Mesothelial cell of epicardium (in vitro differentiated cells): ENCODE results near the gene XCR1. TPM values are rescaled to one million over a fixed set of nuclear protein-coding genes. Genes with fewer than 3 reads are reported as not detected.
"Not testable (repeated sequence)": the region's sequence is repeated elsewhere in the genome, so short reads cannot be mapped to it uniquely, and the experiment has no call there.

ENCODE experiments used
- DNase-seq, 2 experiments: peaks; one replicate each; pipeline ENCODE4 v3.0.0; 2021; ENCODE audit warnings: low spot score in 2 of 2; ENCODE audit not compliant: unreplicated experiment in 2 of 2
- H3K27ac Mint-ChIP-seq: 2 replicates; pipeline ENCODE4 v1.8.0; 2021; ENCODE audit warnings: mixed read lengths
- H3K27me3 Mint-ChIP-seq: 2 replicates; pipeline ENCODE4 v1.8.0; 2021; ENCODE audit warnings: low read depth, mixed read lengths
- H3K36me3 Mint-ChIP-seq: 2 replicates; pipeline ENCODE4 v1.8.0; 2021; ENCODE audit warnings: mixed read lengths
- H3K4me1 Mint-ChIP-seq: 2 replicates; pipeline ENCODE4 v1.8.0; 2021; ENCODE audit warnings: mixed read lengths
- H3K4me3 Mint-ChIP-seq: 2 replicates; pipeline ENCODE4 v1.8.0; 2021; ENCODE audit warnings: mild to moderate bottlenecking, moderate library complexity, mixed read lengths
- H3K9me3 Mint-ChIP-seq: 2 replicates; pipeline ENCODE4 v1.8.0; 2021; ENCODE audit warnings: mixed read lengths
- total RNA-seq: library from RNA; stranded (reverse); gene quantifications from 3 replicates; pipeline ENCODE4 v1.2.1, GENCODE V29; 2021
- TF ChIP-seq, protein P1 (sequence below): fragments of 200-600 bp; sonication (generic); IDR thresholded peaks from one replicate; pipeline ENCODE4 v1.5.0; 2021; ENCODE audit warnings: antibody characterized with exemption; ENCODE audit not compliant: unreplicated experiment

The XCR1 gene
- total RNA-seq, 1 donor from 2014 or later: not detected

DNA sequence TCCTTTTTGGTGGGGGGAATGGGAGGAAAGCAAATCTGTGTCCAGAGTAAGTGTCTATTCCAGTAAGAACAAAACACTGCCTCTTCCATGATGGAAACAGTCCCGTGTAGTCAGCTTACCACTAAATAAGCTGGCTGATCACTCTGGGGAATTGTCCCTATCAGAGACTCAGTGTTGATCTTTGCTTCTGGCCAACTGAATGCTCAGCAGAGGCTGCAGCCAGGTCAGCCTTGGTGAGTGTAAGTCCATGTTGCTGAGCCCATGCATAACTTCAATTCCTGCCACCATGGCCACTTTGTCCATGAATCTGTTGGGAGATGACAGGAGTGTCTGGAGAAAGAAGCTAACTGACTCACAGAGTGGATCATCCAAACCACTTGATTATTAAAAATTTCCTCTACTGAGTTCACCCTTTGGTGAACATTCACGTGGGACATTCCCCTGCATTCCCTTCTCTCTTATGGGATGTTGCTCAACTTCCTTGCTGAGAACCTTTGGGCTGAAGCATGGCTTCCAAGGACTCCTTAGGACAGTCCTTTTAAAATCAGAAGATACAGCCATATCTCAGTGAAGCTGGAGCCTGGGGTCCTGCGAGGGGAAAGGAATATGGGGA is 33.9 kb upstream of the XCR1 start:
- Mint-ChIP-seq H3K36me3 (no peaks in the 10 kb centered on the region), H3K4me3 (no peak overlapping the region)
- TF ChIP-seq, protein P1, sequence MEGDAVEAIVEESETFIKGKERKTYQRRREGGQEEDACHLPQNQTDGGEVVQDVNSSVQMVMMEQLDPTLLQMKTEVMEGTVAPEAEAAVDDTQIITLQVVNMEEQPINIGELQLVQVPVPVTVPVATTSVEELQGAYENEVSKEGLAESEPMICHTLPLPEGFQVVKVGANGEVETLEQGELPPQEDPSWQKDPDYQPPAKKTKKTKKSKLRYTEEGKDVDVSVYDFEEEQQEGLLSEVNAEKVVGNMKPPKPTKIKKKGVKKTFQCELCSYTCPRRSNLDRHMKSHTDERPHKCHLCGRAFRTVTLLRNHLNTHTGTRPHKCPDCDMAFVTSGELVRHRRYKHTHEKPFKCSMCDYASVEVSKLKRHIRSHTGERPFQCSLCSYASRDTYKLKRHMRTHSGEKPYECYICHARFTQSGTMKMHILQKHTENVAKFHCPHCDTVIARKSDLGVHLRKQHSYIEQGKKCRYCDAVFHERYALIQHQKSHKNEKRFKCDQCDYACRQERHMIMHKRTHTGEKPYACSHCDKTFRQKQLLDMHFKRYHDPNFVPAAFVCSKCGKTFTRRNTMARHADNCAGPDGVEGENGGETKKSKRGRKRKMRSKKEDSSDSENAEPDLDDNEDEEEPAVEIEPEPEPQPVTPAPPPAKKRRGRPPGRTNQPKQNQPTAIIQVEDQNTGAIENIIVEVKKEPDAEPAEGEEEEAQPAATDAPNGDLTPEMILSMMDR: no peak

GRCh38 chr3:46060551-46060950 is 33.3 kb upstream of the XCR1 start:
- H3K4me1 Mint-ChIP-seq: peaks cover 5% of the 10 kb centered on the region
- no peak for DNase-seq
- H3K4me3 Mint-ChIP-seq: no peak overlapping the region
- no peaks in the 10 kb centered on the region for H3K36me3 Mint-ChIP-seq
- peaks cover 7% of the 10 kb centered on the region for H3K27me3 Mint-ChIP-seq
- TF ChIP-seq, protein P1: no peak
- H3K9me3 Mint-ChIP-seq: no peaks in the 10 kb centered on the region
- no peak overlapping the region for H3K27ac Mint-ChIP-seq

More for the DNA sequence above, 33.9 kb upstream of the XCR1 start:
- peaks cover 7% of the 10 kb centered on the region for H3K27me3 Mint-ChIP-seq
- DNase-seq: no peak
- H3K4me1 Mint-ChIP-seq: peaks cover 10% of the 10 kb centered on the region
- no peak overlapping the region for H3K27ac Mint-ChIP-seq
- H3K9me3 Mint-ChIP-seq: no peaks in the 10 kb centered on the region

DNA sequence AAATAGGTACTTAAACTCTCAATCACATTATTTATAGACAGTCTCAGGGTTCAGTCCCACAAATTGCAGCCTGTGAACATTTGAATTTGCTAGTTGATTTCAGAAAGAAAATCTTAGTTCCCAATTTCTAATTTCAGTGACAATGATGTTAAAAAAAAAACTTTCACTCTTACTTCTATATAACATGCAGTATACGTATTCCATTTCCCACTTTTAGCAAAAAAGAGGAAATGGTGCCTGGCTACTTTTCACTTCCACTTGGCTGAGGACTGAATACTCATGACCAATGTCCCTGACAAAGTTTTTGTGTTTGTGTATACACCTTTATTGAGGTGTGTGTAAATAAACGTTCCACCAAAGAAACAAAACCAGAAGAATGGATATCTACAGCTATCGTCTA is 32.1 kb upstream of the XCR1 start:
- Mint-ChIP-seq H3K27me3 (peaks cover 6% of the 10 kb centered on the region), H3K4me1 (no peaks in the 10 kb centered on the region)

GRCh38 chr3:46058981-46059380 is 31.7 kb upstream of the XCR1 start:
- no peak for DNase-seq
- H3K27ac Mint-ChIP-seq: no peak overlapping the region
- peaks cover 6% of the 10 kb centered on the region for H3K27me3 Mint-ChIP-seq
- H3K9me3 Mint-ChIP-seq: no peaks in the 10 kb centered on the region
- no peak overlapping the region for H3K4me3 Mint-ChIP-seq
- no peaks in the 10 kb centered on the region for H3K4me1 Mint-ChIP-seq
- H3K36me3 Mint-ChIP-seq: no peaks in the 10 kb centered on the region
- TF ChIP-seq, protein P1: no peak

More for the DNA sequence above, 32.1 kb upstream of the XCR1 start:
- TF ChIP-seq, protein P1: no peak
- no peak overlapping the region for H3K27ac Mint-ChIP-seq
- no peak overlapping the region for H3K4me3 Mint-ChIP-seq
- no peak for DNase-seq
- H3K9me3 Mint-ChIP-seq: no peaks in the 10 kb centered on the region
- H3K36me3 Mint-ChIP-seq: no peaks in the 10 kb centered on the region

DNA sequence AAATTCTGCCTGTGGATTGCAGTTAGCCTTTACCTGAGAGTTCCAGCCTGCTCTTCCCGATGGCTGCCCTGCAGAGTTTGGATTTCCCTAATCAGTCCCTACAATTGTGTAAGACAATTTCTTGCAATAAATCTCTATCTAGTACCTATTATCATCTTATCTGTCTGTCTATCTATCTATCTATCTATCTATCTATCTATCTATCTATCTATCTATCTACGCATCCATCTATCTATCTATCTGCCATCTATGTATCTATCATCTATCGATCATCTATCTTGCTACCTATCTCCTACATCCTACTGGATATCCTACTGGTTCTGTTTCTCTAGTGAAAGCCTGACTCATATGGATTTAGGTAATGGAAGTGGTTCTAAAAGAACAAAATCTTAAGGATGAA is 30.4 kb upstream of the XCR1 start:
- H3K9me3 Mint-ChIP-seq: no peaks in the 10 kb centered on the region
- H3K27me3 Mint-ChIP-seq: peaks cover 6% of the 10 kb centered on the region
- H3K36me3 Mint-ChIP-seq: no peaks in the 10 kb centered on the region
- H3K4me3 Mint-ChIP-seq: no peak overlapping the region
- no peaks in the 10 kb centered on the region for H3K4me1 Mint-ChIP-seq
- TF ChIP-seq, protein P1: no peak
- no peak overlapping the region for H3K27ac Mint-ChIP-seq
- no peak for DNase-seq

- H3K27me3 Mint-ChIP-seq: peaks cover 3% of the 10 kb centered on the region
- TF ChIP-seq, protein P1: no peak
- H3K4me3 Mint-ChIP-seq: no peak overlapping the region
- no peaks in the 10 kb centered on the region for H3K36me3 Mint-ChIP-seq
- no peak for DNase-seq
- no peak overlapping the region for H3K27ac Mint-ChIP-seq
- no peaks in the 10 kb centered on the region for H3K4me1 Mint-ChIP-seq
- no peaks in the 10 kb centered on the region for H3K9me3 Mint-ChIP-seq
Measured at GRCh38 chr3:46056686-46057085, 29.4 kb upstream of the XCR1 start.

DNA sequence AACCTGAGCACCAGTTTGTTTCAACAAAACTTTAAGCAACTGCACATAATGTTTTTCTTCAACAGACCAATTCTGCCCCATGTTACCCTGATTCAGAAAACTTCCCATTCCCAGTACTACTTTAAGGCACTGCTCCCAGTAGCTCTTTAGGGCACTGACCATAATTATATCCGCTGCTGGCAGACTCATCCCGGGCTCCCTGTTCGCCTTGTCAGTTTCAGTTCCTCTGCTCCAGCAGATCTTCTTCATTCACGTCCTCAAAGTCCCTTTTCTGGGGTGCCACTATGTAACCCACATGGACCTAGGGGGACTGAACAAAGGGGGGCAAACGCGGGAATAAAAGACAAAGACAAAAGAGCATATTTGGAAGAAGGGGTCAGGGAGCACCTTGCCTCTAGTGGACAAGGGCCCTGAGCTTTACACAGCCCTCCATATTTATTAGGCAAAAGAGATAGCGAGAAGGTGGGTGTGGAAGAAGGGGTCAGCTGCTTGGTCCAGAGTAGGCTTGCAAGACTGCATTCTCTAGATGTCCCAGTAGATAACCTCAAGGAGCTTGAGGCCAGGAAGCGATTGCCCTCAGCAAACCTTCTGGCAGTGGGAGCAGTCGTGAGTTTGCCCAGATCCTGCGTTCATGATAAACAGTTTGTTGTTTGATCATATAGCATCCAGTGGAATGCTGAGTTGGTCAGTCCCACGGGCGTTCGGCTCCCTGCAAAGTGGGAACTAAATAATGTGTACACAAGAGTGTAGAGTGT is 26.7 kb upstream of the XCR1 start:
- H3K27ac Mint-ChIP-seq, H3K4me3 Mint-ChIP-seq, DNase-seq, H3K36me3 Mint-ChIP-seq, H3K9me3 Mint-ChIP-seq, H3K27me3 Mint-ChIP-seq: not testable (repeated sequence)
- H3K4me1 Mint-ChIP-seq: peaks cover 12% of the 10 kb centered on the region

DNA sequence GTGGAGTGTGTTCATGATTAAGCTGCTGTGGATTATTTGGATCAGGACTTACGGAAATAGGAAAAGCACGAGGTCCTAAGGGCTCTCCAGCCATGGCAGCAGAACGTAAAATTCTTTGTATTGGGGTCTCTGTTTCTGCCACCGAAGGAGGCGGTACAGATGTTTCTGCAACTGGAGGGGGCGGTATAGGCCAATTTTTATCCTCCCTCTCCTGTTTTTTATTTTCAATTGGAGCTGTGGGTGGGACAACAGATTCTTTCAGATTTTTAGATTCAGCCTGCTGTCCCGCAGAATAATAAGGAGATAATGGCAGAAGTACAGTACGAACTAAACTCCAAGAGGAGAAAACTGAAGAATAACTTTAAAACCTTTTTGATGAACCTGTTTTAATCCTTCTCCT is 26.0 kb upstream of the XCR1 start:
- not testable (repeated sequence) for H3K27ac Mint-ChIP-seq, H3K27me3 Mint-ChIP-seq, H3K36me3 Mint-ChIP-seq, DNase-seq, H3K9me3 Mint-ChIP-seq, H3K4me3 Mint-ChIP-seq
- peaks cover 12% of the 10 kb centered on the region for H3K4me1 Mint-ChIP-seq
